Measurements from ENCODE around the gene FAM9C.
"Not testable (repeated sequence)": the region's sequence is repeated elsewhere in the genome, so short reads cannot be mapped to it uniquely, and the experiment has no call there.

The FAM9C gene

GRCh38 chrX:13036896-13037295, 7.5 kb downstream of the FAM9C start:
- DNase-seq, result no peak

GRCh38 chrX:13033193-13033592, 11.2 kb downstream of the FAM9C start:
- no peak for DNase-seq

GRCh38 chrX:13029887-13030771, 14.3 kb downstream of the FAM9C start:
- no peak for DNase-seq

- no peak for DNase-seq
Observed at GRCh38 chrX:13029637-13029886, 14.9 kb downstream of the FAM9C start.

- DNase-seq, result no peak
Observed at GRCh38 chrX:13028871-13029636, 15.4 kb downstream of the FAM9C start.

GRCh38 chrX:13026877-13027652, 17.4 kb downstream of the FAM9C start:
- DNase-seq, result no peak

GRCh38 chrX:13024986-13025385, 19.4 kb downstream of the FAM9C start:
- no peak for DNase-seq

GRCh38 chrX:13023979-13024378, 20.4 kb downstream of the FAM9C start:
- DNase-seq, result no peak

GRCh38 chrX:13023567-13023966, 20.9 kb downstream of the FAM9C start:
- DNase-seq, result no peak

GRCh38 chrX:13022926-13023325, 21.5 kb downstream of the FAM9C start:
- no peak for DNase-seq

GRCh38 chrX:13016731-13017130, 27.7 kb downstream of the FAM9C start:
- DNase-seq, result not testable (repeated sequence)

GRCh38 chrX:13015536-13016236, 28.7 kb downstream of the FAM9C start:
- DNase-seq, result no peak

GRCh38 chrX:13014111-13015096, 30.0 kb downstream of the FAM9C start:
- DNase-seq, result no peak

- no peak for DNase-seq
Observed at GRCh38 chrX:13013363-13014110, 30.9 kb downstream of the FAM9C start.

GRCh38 chrX:13010546-13010945, 33.9 kb downstream of the FAM9C start:
- DNase-seq, result no peak

GRCh38 chrX:13009844-13010243, 34.6 kb downstream of the FAM9C start:
- no peak for DNase-seq

- DNase-seq, result no peak
Observed at GRCh38 chrX:13009273-13009672, 35.1 kb downstream of the FAM9C start.

GRCh38 chrX:13008851-13009250, 35.6 kb downstream of the FAM9C start:
- no peak for DNase-seq

GRCh38 chrX:13008189-13008533, 36.3 kb downstream of the FAM9C start:
- DNase-seq, result no peak

- DNase-seq, result no peak
Observed at GRCh38 chrX:13007519-13008188, 36.8 kb downstream of the FAM9C start.

Measured in effector CD8-positive, alpha-beta T cell (primary cell).